Common myeloid progenitor, CD34-positive (primary cell): ENCODE data around the gene MRTFA.

ENCODE experiments used
- CTCF ChIA-PET: fragments of 350-600 bp; sonication (Branson Sonifier 250); formaldehyde crosslinking; loops from one replicate; lab custom pipeline; 2021; ENCODE audit warnings: antibody characterized with exemption; lab: Charles Lee
- POLR2A ChIA-PET: fragments of 350-600 bp; sonication (Branson Sonifier 250); formaldehyde crosslinking; loops from one replicate; lab custom pipeline; 2021; ENCODE audit warnings: antibody characterized with exemption; lab: Charles Lee
- DNase-seq, 3 donors: peaks; one replicate each; pipeline versions ENCODE4 v3.0.0 to v3.0.0-alpha.2; 2013
- H3K27ac ChIP-seq, 2 experiments: 1 replicate in 1 of 2; 2 replicates in 1 of 2; pipeline ENCODE4 v1.7.0; 2013; ENCODE audit warnings: inconsistent platforms in 2 of 2, low read length in 2 of 2, mild to moderate bottlenecking in 2 of 2, low read depth in 1 of 2, moderate library complexity in 1 of 2; ENCODE audit not compliant: severe bottlenecking in 2 of 2, insufficient read depth in 1 of 2, poor library complexity in 1 of 2
- H3K27me3 ChIP-seq, 5 experiments: replicated peaks in 2 of 5; 1 replicate in 3 of 5; 2 replicates in 2 of 5; pipeline versions ENCODE4 v1.6.1 to v1.7.0; 2013; ENCODE audit warnings: low read length in 4 of 5, mild to moderate bottlenecking in 2 of 5, moderate library complexity in 2 of 5, inconsistent platforms in 1 of 5; ENCODE audit not compliant: insufficient read depth in 5 of 5, control insufficient read depth in 4 of 5
- H3K36me3 ChIP-seq, 4 experiments: 1 replicate in 2 of 4; 2 replicates in 2 of 4; pipeline versions ENCODE4 v1.6.1 to v1.7.0; 2013; ENCODE audit warnings: low read length in 3 of 4, control low read depth in 1 of 4, mild to moderate bottlenecking in 1 of 4; ENCODE audit not compliant: control insufficient read depth in 4 of 4, insufficient read depth in 4 of 4
- H3K4me1 ChIP-seq, 4 experiments: 1 replicate in 3 of 4; 2 replicates in 1 of 4; pipeline versions ENCODE4 v1.6.1 to v1.7.1; 2013; ENCODE audit warnings: low read length in 3 of 4, mild to moderate bottlenecking in 3 of 4, control low read depth in 1 of 4, inconsistent platforms in 1 of 4, moderate library complexity in 1 of 4; ENCODE audit not compliant: control insufficient read depth in 4 of 4, insufficient read depth in 4 of 4; ENCODE audit errors: control extremely low read depth in 1 of 4
- H3K4me3 ChIP-seq, 7 experiments: 1 replicate in 4 of 7; 2 replicates in 3 of 7; pipeline versions ENCODE4 v1.5.1 to v1.7.0; 2013; ENCODE audit warnings: mild to moderate bottlenecking in 7 of 7, low read length in 6 of 7, moderate library complexity in 6 of 7, inconsistent platforms in 2 of 7, low read depth in 2 of 7, control low read depth in 1 of 7; ENCODE audit not compliant: insufficient read depth in 4 of 7, control insufficient read depth in 1 of 7; ENCODE audit errors: extremely low read depth in 1 of 7
- H3K9me3 ChIP-seq, 5 experiments: 1 replicate in 4 of 5; 2 replicates in 1 of 5; pipeline versions ENCODE4 v1.6.1 to v1.7.1; 2013; ENCODE audit warnings: low read length in 4 of 5, mild to moderate bottlenecking in 2 of 5, inconsistent platforms in 1 of 5, low read depth in 1 of 5, moderate library complexity in 1 of 5; ENCODE audit not compliant: control insufficient read depth in 4 of 5, insufficient read depth in 2 of 5; ENCODE audit errors: control extremely low read depth in 1 of 5
- WGBS: methylation state at CpG from one replicate; pipeline ENCODE4 v1.1.5; 2013; ENCODE audit not compliant: insufficient coverage; 5-methylcytosine and 5-hydroxymethylcytosine counted together

MRTFA gene

DNA sequence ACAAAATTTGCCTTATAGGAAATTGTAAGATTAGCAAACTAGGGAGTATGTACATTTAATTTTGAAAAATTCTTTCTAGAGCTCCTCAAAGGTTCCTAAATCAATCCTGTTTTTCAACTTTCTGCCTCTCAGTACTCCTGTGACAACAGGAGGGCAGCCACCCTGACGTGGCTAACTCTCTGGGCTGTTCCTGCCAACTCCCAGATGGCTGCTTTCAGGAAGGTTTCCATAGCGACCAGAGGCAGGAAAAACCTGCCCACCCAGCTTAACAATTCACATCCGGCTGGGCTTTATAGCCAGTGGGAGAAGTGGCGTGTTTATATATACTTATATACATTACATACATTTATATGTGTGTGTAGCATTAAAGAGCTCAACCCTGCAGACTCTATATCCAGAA lies 239.6 kb downstream of the MRTFA start:
- CTCF ChIA-PET = interaction anchor here (3.8 kb wide), 1 partner anchor 9 kb away, joined by 16 read pairs; no protein-coding TSS in a partner anchor
- Histone ChIP-seq H3K4me3 (peak overlapping the region in 2 of 7 experiments; percentile 31 to 32), H3K4me1 (peaks cover 25 to 81% (median 52%) of the 10 kb centered on the region in 4 experiments), H3K27me3 (no peaks in the 10 kb centered on the region), H3K9me3 (no peaks in the 10 kb centered on the region), H3K36me3 (peaks cover 0 to 5% (median under 1%) of the 10 kb centered on the region in 4 experiments), H3K27ac (no peak overlapping the region)
- DNase-seq = no peak
- 0% methylated on average over 1 of the region's 4 CpGs for WGBS
- POLR2A ChIA-PET = no interaction called here

DNA sequence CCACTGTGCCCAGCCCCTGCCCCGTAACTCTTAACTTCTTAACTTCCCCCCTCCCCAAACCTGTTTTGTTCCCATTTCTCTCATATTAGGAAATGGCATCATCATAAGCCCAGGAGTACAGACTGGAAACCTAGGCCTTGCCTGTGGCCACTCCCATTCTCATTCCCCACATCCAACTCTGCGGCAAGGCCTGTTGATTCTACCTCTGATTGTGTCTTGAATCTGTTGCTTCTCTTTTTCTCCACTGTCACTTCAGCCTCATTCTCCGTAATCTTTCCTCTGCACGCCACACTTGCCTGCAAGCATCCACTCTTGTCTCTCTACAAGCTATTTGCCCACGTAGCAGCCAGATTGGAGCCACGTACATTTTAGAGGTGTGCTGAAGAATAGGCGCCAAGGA lies 240.9 kb downstream of the MRTFA start:
- CTCF ChIA-PET = interaction anchor here (1.3 kb wide), 1 partner anchor 67 kb away, joined by 4 read pairs; no protein-coding TSS in a partner anchor
- H3K27ac ChIP-seq = no peak overlapping the region
- no peaks in the 10 kb centered on the region for H3K9me3 ChIP-seq
- no peak overlapping the region for H3K4me3 ChIP-seq
- POLR2A ChIA-PET = no interaction called here
- 98% methylated on average over 4 of the region's 7 CpGs for WGBS
- no peaks in the 10 kb centered on the region for H3K27me3 ChIP-seq
- peaks cover 18 to 74% (median 43%) of the 10 kb centered on the region in 4 experiments for H3K4me1 ChIP-seq
- DNase-seq = no peak
- peaks cover 0 to 2% (median under 1%) of the 10 kb centered on the region in 4 experiments for H3K36me3 ChIP-seq

DNA sequence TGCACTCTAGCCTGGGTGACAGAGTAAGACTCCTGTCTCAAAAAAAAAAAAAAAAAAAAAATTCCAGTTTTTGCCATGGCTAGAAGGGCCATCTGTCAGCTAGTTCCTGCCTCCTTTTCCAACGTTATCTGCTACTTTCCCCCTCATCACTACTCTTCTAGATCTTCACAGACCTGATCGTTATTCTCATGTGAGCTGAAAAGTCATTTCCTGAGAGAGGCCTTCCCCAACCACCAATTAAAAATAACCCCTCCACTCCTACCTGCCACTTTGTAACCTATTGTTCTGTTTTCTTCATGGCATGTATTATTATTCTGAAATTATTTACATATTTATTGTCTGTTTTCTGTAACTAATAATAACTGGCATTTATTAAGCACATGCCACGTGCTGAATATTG lies 241.9 kb downstream of the MRTFA start:
- Histone ChIP-seq H3K4me3 (no peak overlapping the region), H3K36me3 (peaks cover 0 to 2% (median 0%) of the 10 kb centered on the region in 4 experiments), H3K4me1 (peaks cover 11 to 64% (median 35%) of the 10 kb centered on the region in 4 experiments), H3K27me3 (no peaks in the 10 kb centered on the region), H3K27ac (no peak overlapping the region), H3K9me3 (no peaks in the 10 kb centered on the region)
- 0% methylated on average over 1 of the region's 3 CpGs for WGBS
- ChIA-PET CTCF (interaction anchor here (1.3 kb wide), 1 partner anchor 68 kb away, joined by 4 read pairs; no protein-coding TSS in a partner anchor), POLR2A (interaction anchor here (0.6 kb wide), 1 partner anchor 38 kb away, joined by 5 read pairs; no protein-coding TSS in a partner anchor)
- DNase-seq = peak in 1 of 3 donors; percentile 27

DNA sequence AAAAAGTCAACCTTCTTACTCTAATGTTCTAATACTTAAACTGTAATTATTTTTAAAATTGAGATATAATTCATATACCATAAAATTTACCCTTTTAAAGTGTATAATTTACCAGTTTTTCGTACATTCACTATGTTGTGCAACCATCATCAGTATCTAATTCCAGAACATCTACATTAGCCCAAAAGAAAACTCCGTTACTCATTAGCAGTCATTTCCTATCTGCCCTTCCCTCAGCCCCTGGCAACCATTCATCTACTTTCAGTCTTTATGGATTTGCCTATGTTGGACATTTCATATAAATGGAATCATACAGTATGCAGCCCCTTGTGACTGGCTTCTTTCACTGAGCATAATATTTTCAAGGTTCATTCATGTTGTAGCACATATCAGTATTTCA lies 243.9 kb downstream of the MRTFA start:
- POLR2A ChIA-PET = interaction anchor here (0.6 kb wide), 1 partner anchor 353 kb away, joined by 4 read pairs; no protein-coding TSS in a partner anchor
- CTCF ChIA-PET = interaction anchor here (1.5 to 1.7 kb wide), 2 partner anchors 10 to 11 kb away, joined by 5 to 6 read pairs; no protein-coding TSS in a partner anchor
- peaks cover 11 to 61% (median 36%) of the 10 kb centered on the region in 4 experiments for H3K4me1 ChIP-seq
- 92% methylated on average over 2 of the region's 2 CpGs for WGBS
- DNase-seq = no peak
- H3K36me3 ChIP-seq = peaks cover 0 to 2% (median under 1%) of the 10 kb centered on the region in 4 experiments
- H3K9me3 ChIP-seq = no peaks in the 10 kb centered on the region
- H3K27ac ChIP-seq = no peak overlapping the region
- no peak overlapping the region for H3K4me3 ChIP-seq
- no peaks in the 10 kb centered on the region for H3K27me3 ChIP-seq

DNA sequence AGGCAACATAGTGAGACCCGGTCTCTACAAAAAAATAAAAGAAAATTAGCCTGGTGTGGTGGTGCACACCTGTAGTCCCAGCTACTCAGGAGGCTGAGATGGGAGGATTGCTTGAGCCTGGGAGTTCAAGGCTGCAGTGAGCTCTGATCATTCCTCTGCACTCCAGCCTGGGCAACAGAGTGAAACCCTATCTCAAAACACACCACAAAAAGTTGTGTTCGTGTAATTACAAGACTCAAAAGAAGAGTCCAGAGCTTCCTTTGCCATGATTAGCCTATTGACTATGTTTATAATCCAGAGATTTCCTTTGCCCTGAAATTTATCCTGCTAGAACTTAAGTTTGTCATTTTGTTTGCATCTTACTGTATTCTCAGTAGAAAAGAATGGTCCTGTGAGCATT lies 245.1 kb downstream of the MRTFA start:
- Histone ChIP-seq H3K27me3 (no peaks in the 10 kb centered on the region), H3K36me3 (peaks cover 0 to 2% (median under 1%) of the 10 kb centered on the region in 4 experiments), H3K4me3 (no peak overlapping the region), H3K27ac (no peak overlapping the region), H3K9me3 (no peaks in the 10 kb centered on the region), H3K4me1 (peaks cover 12 to 60% (median 28%) of the 10 kb centered on the region in 4 experiments)
- ChIA-PET POLR2A (no interaction called here), CTCF (interaction anchor here (1.2 kb wide), 1 partner anchor 17 kb away, joined by 3 read pairs; no protein-coding TSS in a partner anchor)
- no CpG with 5 or more reads among the region's 2 CpGs for WGBS
- no peak for DNase-seq

DNA sequence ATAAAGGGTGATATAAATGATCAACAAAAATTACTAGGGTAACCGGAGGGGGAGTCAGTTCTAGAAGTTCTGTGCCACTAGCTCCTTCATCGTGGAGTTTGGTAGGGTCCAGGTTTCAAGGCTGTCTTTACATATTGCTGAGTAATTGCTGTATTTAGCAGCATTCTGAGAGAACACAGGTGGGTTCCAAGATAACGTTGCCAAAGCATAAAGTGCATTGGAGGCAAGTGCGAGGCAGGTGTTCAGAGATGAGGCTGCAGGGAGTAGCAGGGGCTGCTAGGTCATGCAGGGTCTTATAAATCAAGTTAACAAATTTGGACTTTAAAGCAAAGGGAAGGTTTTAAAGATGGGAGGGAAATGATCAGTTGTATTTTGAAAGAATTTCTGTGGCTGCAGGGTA lies 248.3 kb downstream of the MRTFA start:
- peak in 2 of 3 donors; percentile 56 to 73 for DNase-seq
- Histone ChIP-seq H3K27ac (no peak overlapping the region), H3K27me3 (no peaks in the 10 kb centered on the region), H3K9me3 (no peaks in the 10 kb centered on the region), H3K36me3 (peaks cover 0 to 2% (median 0%) of the 10 kb centered on the region in 4 experiments), H3K4me3 (no peak overlapping the region), H3K4me1 (peaks cover 13 to 65% (median 32%) of the 10 kb centered on the region in 4 experiments)
- 26% methylated on average over 3 of the region's 4 CpGs for WGBS
- ChIA-PET POLR2A (interaction anchor here (2.1 kb wide), 1 partner anchor 11 kb away, joined by 4 read pairs; no protein-coding TSS in a partner anchor), CTCF (interaction anchor here (1.2 to 2.8 kb wide), 5 partner anchors 10 to 49 kb away, joined by 3 to 16 read pairs (median 3); no protein-coding TSS in a partner anchor)

DNA sequence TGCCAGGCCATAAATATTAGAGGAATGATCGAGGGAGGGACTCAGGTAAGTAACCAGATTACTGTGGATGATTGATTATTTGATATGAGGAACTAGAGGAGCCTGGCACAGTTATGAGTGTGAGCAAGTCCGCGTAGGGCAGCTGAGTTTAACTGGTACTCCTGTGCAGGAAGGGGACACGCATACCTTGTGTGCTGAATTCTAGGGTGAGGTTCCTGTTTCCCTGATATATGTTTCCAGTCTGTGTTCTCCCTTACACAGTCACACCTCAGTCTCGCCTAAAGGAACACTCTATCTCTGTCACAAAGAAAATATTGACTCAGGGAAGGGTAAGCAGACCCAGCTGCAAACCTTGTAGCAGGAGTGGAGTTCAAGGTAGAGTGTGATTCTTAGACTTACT lies 248.8 kb downstream of the MRTFA start:
- CTCF ChIA-PET = interaction anchor here (1.2 to 2.8 kb wide), 5 partner anchors 10 to 49 kb away, joined by 3 to 16 read pairs (median 3); no protein-coding TSS in a partner anchor

More for the DNA sequence above, 248.8 kb downstream of the MRTFA start:
- DNase-seq = peak in 2 of 3 donors; percentile 41 to 57
- H3K27ac ChIP-seq = no peak overlapping the region
- peak overlapping the region in 1 of 7 experiments; percentile 2 for H3K4me3 ChIP-seq
- H3K9me3 ChIP-seq = no peaks in the 10 kb centered on the region
- peaks cover 0 to 2% (median 0%) of the 10 kb centered on the region in 4 experiments for H3K36me3 ChIP-seq
- peaks cover 13 to 65% (median 32%) of the 10 kb centered on the region in 4 experiments for H3K4me1 ChIP-seq
- 20% methylated on average over 4 of the region's 5 CpGs for WGBS
- H3K27me3 ChIP-seq = no peaks in the 10 kb centered on the region
- POLR2A ChIA-PET = interaction anchor here (2.1 kb wide), 1 partner anchor 12 kb away, joined by 4 read pairs; no protein-coding TSS in a partner anchor
